Measurements from ENCODE around the gene KCNMB2.

GRCh38 chr3:178545337-178545736, 9.1 kb downstream of the KCNMB2 start:
- no peak for TF ChIP-seq CTCF (IDR thresholded peaks at IDR 0.05)
- TF ChIP-seq POLR2AphosphoS5 (IDR thresholded peaks at IDR 0.05): no peak
- no peak for TF ChIP-seq POLR2A (IDR thresholded peaks at IDR 0.05)

Data from stomach (tissue), 4 donors.